HCT116 (cell line): ENCODE measurements around the gene MAP4K4. TPM values are rescaled to one million over a fixed set of nuclear protein-coding genes. Genes with fewer than 3 reads are reported as not detected.

ENCODE experiments used
- ATAC-seq: fragments of 200-7000 bp; cut with Tn5 transposase; 2 replicates; pipeline ENCODE4 v1.9.1; 2020; ENCODE audit warnings: mild to moderate bottlenecking, moderate library complexity
- BruUV-seq: library from RNA; stranded (reverse); fragments of 400-500 nt; replicated peaks from 2 replicates; lab custom pipeline; 2021; lab: Mats Ljungman, UMichigan
- CTCF ChIA-PET: fragments of 300-600 bp; sonication (Branson Sonifier 250); formaldehyde crosslinking; loops from one replicate; lab custom pipeline; 2021; ENCODE audit warnings: antibody characterized with exemption; lab: Charles Lee
- POLR2A ChIA-PET: fragments of 300-600, 350-600 bp; sonication (Branson Sonifier 250); formaldehyde crosslinking; loops from one replicate; lab custom pipeline; 2021; ENCODE audit warnings: antibody characterized with exemption; lab: Charles Lee
- RAD21 ChIA-PET, 2 experiments: fragments of 300-600 bp; sonication (Branson Sonifier 250); formaldehyde crosslinking; loops; one replicate each; lab custom pipeline; 2023; ENCODE audit warnings: low total read pairs in 2 of 2; ENCODE audit not compliant: uncharacterized antibody in 2 of 2, unreplicated experiment in 2 of 2, low non-redundant PET in 1 of 2; lab: Charles Lee
- DNase-seq: peaks from one replicate; pipeline ENCODE4 v3.0.0-alpha.2; 2010; ENCODE audit warnings: low read depth, low spot score
- H2AFZ ChIP-seq: fragments of 200-600 bp; shearing (Covaris generic), sonication (generic); 2 replicates; pipeline ENCODE4 v1.6.1; 2017; ENCODE audit warnings: low read depth, mixed run types, mixed read lengths, antibody characterized with exemption, low read length; ENCODE audit not compliant: poor library complexity, severe bottlenecking
- H3K27ac ChIP-seq: 2 replicates; pipeline ENCODE4 v1.5.1; 2012; ENCODE audit warnings: low read depth, low read length
- H3K27me3 ChIP-seq: fragments of 200-600 bp; sonication (generic); 2 replicates; pipeline ENCODE4 v1.6.1; 2016; ENCODE audit warnings: mixed run types, low read length, mixed read lengths; ENCODE audit not compliant: insufficient read depth
- H3K36me3 ChIP-seq, 2 experiments: fragments of 200-500 bp in 1 of 2; fragments of 200-600 bp in 1 of 2; sonication (Bioruptor generic) in 1 of 2; sonication (generic) in 1 of 2; 2 replicates each; pipeline versions ENCODE4 v1.5.1 to v1.6.1; 2014 to 2016; ENCODE audit warnings: low read length in 2 of 2, inconsistent platforms in 1 of 2, mixed read lengths in 1 of 2, mixed run types in 1 of 2; ENCODE audit not compliant: insufficient read depth in 2 of 2, control insufficient read depth in 1 of 2
- H3K4me1 ChIP-seq, 2 experiments: fragments of 200-600 bp in 1 of 2; sonication (generic) in 1 of 2; 2 replicates each; pipeline versions ENCODE4 v1.5.1 to v1.6.1; 2012 to 2017; ENCODE audit warnings: low read length in 2 of 2, inconsistent platforms in 1 of 2, mild to moderate bottlenecking in 1 of 2, mixed read lengths in 1 of 2, mixed run types in 1 of 2, moderate library complexity in 1 of 2; ENCODE audit not compliant: insufficient read depth in 2 of 2, control insufficient read depth in 1 of 2
- H3K4me2 ChIP-seq: fragments of 200-600 bp; sonication (generic); 2 replicates; pipeline ENCODE4 v1.6.1; 2017; ENCODE audit warnings: mixed run types, low read length, mixed read lengths
- H3K4me3 ChIP-seq, 2 experiments: fragments of 200-600 bp in 1 of 2; sonication (generic) in 1 of 2; replicated peaks in 1 of 2; 2 replicates each; pipeline ENCODE4 v1.5.1; 2011 to 2016; ENCODE audit warnings: low read length in 2 of 2, control low read depth in 1 of 2, low read depth in 1 of 2, mild to moderate bottlenecking in 1 of 2, mixed read lengths in 1 of 2, mixed run types in 1 of 2
- H3K79me2 ChIP-seq: fragments of 200-600 bp; sonication (generic); 2 replicates; pipeline ENCODE4 v1.6.1; 2017; ENCODE audit warnings: mild to moderate bottlenecking, mixed run types, low read length, moderate library complexity, mixed read lengths; ENCODE audit not compliant: insufficient read depth
- H3K9ac ChIP-seq: fragments of 200-600 bp; sonication (generic); 2 replicates; pipeline ENCODE4 v1.6.1; 2016; ENCODE audit warnings: low read length, mixed read lengths
- H3K9me2 ChIP-seq: fragments of 200-600 bp; sonication (generic), shearing (Covaris generic); 2 replicates; pipeline ENCODE4 v1.6.1; 2017; ENCODE audit warnings: mixed run types, mild to moderate bottlenecking, moderate library complexity; ENCODE audit not compliant: insufficient read depth
- H3K9me3 ChIP-seq, 2 experiments: fragments of 200-500 bp in 1 of 2; fragments of 200-600 bp in 1 of 2; sonication (Bioruptor generic) in 1 of 2; sonication (generic) in 1 of 2; 2 replicates each; pipeline ENCODE4 v1.6.1; 2014 to 2017; ENCODE audit warnings: low read length in 2 of 2, mixed read lengths in 2 of 2, inconsistent platforms in 1 of 2, low read depth in 1 of 2, mild to moderate bottlenecking in 1 of 2, mixed run types in 1 of 2, moderate library complexity in 1 of 2; ENCODE audit not compliant: control insufficient read depth in 1 of 2, insufficient read depth in 1 of 2
- H4K20me1 ChIP-seq: fragments of 200-600 bp; sonication (generic), shearing (Covaris generic); 2 replicates; pipeline ENCODE4 v1.6.1; 2017; ENCODE audit warnings: mixed run types, mild to moderate bottlenecking, moderate library complexity; ENCODE audit not compliant: insufficient read depth
- EGR1 ChIP-seq: IDR thresholded peaks from 2 replicates; pipeline ENCODE4 v1.6.1; 2012; ENCODE audit warnings: low read depth
- POLR2A ChIP-seq: IDR thresholded peaks from 2 replicates; pipeline ENCODE4 v1.7.0; 2011; ENCODE audit warnings: borderline replicate concordance; ENCODE audit not compliant: insufficient read depth, insufficient read length; ENCODE audit errors: extremely low read depth
- SRF ChIP-seq: IDR thresholded peaks from 2 replicates; pipeline ENCODE4 v1.6.1; 2012; ENCODE audit warnings: low read depth
- ZBTB33 ChIP-seq: IDR thresholded peaks from 2 replicates; pipeline ENCODE4 v1.6.1; 2011; ENCODE audit warnings: mild to moderate bottlenecking, low read length, moderate library complexity; ENCODE audit not compliant: insufficient replicate concordance; ENCODE audit errors: extremely low read depth
- ZFX ChIP-seq: fragments of 450-650 bp; IDR thresholded peaks from 2 replicates; pipeline ENCODE4 v1.6.1; 2017
- intact Hi-C: fragments of 100-400 bp; cut with micrococcal nuclease; formaldehyde crosslinking; loops from 2 replicates; pipeline ENCODE4 v1.10.0; 2022
- total RNA-seq: library from RNA; stranded (reverse); gene quantifications from one replicate; pipeline ENCODE4 v1.2.1, GENCODE V29; 2021; ENCODE audit not compliant: unreplicated experiment
- TF ChIP-seq, protein P1 (sequence below): IDR thresholded peaks from 2 replicates; pipeline ENCODE4 v1.6.1; 2012; ENCODE audit warnings: low read depth

MAP4K4 gene
- total RNA-seq, 1 experiment from 2014 or later, result 62.3 TPM

GRCh38 chr2:101930847-101931246 lies 233.3 kb downstream of the MAP4K4 start:
- H3K4me2 ChIP-seq, result no peak overlapping the region
- no peaks in the 10 kb centered on the region for H3K9me3 ChIP-seq
- RAD21 ChIA-PET, result no interaction called here
- no peaks in the 10 kb centered on the region for H3K4me1 ChIP-seq
- CTCF ChIA-PET, result no interaction called here
- no peak overlapping the region for H2AFZ ChIP-seq
- no peaks in the 10 kb centered on the region for H3K9me2 ChIP-seq
- no peaks in the 10 kb centered on the region for H3K36me3 ChIP-seq
- no TSS peak for BruUV-seq
- no peak overlapping the region for H3K9ac ChIP-seq
- POLR2A ChIA-PET, result no interaction called here
- DNase-seq (no peak), ATAC-seq (no peak)
- no peak overlapping the region for H3K27ac ChIP-seq
- H3K4me3 ChIP-seq, result no peak overlapping the region
- no peaks in the 10 kb centered on the region for H3K27me3 ChIP-seq
- TF ChIP-seq POLR2A, result no peak
- TF ChIP-seq, protein P1, sequence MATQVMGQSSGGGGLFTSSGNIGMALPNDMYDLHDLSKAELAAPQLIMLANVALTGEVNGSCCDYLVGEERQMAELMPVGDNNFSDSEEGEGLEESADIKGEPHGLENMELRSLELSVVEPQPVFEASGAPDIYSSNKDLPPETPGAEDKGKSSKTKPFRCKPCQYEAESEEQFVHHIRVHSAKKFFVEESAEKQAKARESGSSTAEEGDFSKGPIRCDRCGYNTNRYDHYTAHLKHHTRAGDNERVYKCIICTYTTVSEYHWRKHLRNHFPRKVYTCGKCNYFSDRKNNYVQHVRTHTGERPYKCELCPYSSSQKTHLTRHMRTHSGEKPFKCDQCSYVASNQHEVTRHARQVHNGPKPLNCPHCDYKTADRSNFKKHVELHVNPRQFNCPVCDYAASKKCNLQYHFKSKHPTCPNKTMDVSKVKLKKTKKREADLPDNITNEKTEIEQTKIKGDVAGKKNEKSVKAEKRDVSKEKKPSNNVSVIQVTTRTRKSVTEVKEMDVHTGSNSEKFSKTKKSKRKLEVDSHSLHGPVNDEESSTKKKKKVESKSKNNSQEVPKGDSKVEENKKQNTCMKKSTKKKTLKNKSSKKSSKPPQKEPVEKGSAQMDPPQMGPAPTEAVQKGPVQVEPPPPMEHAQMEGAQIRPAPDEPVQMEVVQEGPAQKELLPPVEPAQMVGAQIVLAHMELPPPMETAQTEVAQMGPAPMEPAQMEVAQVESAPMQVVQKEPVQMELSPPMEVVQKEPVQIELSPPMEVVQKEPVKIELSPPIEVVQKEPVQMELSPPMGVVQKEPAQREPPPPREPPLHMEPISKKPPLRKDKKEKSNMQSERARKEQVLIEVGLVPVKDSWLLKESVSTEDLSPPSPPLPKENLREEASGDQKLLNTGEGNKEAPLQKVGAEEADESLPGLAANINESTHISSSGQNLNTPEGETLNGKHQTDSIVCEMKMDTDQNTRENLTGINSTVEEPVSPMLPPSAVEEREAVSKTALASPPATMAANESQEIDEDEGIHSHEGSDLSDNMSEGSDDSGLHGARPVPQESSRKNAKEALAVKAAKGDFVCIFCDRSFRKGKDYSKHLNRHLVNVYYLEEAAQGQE, result no peak
- TF ChIP-seq EGR1, result no peak
- no peak for TF ChIP-seq ZBTB33
- no peak for TF ChIP-seq ZFX
- TF ChIP-seq SRF, result no peak
- no peaks in the 10 kb centered on the region for H3K79me2 ChIP-seq
- H4K20me1 ChIP-seq, result no peaks in the 10 kb centered on the region
- intact Hi-C loops, result no loop called here
